H9 (cell line): ENCODE results near the gene INSR. TPM values are rescaled to one million over a fixed set of nuclear protein-coding genes. Genes with fewer than 3 reads are reported as not detected.

Source experiments
- DNase-seq: peaks from one replicate; pipeline ENCODE4 v3.0.0-alpha.2; 2017
- H2AFZ ChIP-seq: one replicate; pipeline ENCODE4 v1.6.1; 2013; ENCODE audit warnings: mild to moderate bottlenecking, low read length, control low read depth, moderate library complexity
- H2AK5ac ChIP-seq: 2 replicates; pipeline ENCODE4 v1.6.1; 2013; ENCODE audit warnings: low read length, control low read depth, mixed read lengths; ENCODE audit not compliant: insufficient read length
- H2BK120ac ChIP-seq: one replicate; pipeline ENCODE4 v1.6.1; 2013; ENCODE audit warnings: low read depth, mild to moderate bottlenecking, low read length, control low read depth, inconsistent platforms; ENCODE audit not compliant: poor library complexity, severe bottlenecking
- H2BK12ac ChIP-seq: 2 replicates; pipeline ENCODE4 v1.6.1; 2013; ENCODE audit warnings: low read length, control low read depth, mixed read lengths, low read depth; ENCODE audit not compliant: insufficient read length
- H2BK15ac ChIP-seq: 2 replicates; pipeline ENCODE4 v1.6.1; 2013; ENCODE audit warnings: low read depth, low read length, control low read depth
- H2BK20ac ChIP-seq: one replicate; pipeline ENCODE4 v1.6.1; 2013; ENCODE audit warnings: low read depth, mild to moderate bottlenecking, low read length, control low read depth, inconsistent platforms; ENCODE audit not compliant: poor library complexity, severe bottlenecking
- H2BK5ac ChIP-seq: 2 replicates; pipeline ENCODE4 v1.6.1; 2013; ENCODE audit warnings: low read length, control low read depth, mixed read lengths; ENCODE audit not compliant: insufficient read length
- H3K14ac ChIP-seq: 2 replicates; pipeline ENCODE4 v1.6.1; 2013; ENCODE audit warnings: low read length, control low read depth; ENCODE audit not compliant: insufficient read depth
- H3K18ac ChIP-seq: 2 replicates; pipeline ENCODE4 v1.6.1; 2013; ENCODE audit warnings: low read depth, mild to moderate bottlenecking, mixed read lengths, low read length, control low read depth; ENCODE audit not compliant: insufficient read length
- H3K23ac ChIP-seq: 2 replicates; pipeline ENCODE4 v1.6.1; 2013; ENCODE audit warnings: low read length, control low read depth, mixed read lengths, low read depth; ENCODE audit not compliant: insufficient read length
- H3K23me2 ChIP-seq: 2 replicates; pipeline ENCODE4 v1.6.1; 2013; ENCODE audit warnings: low read depth, mild to moderate bottlenecking, mixed read lengths, low read length, control low read depth; ENCODE audit not compliant: insufficient read length, poor library complexity, severe bottlenecking
- H3K27ac ChIP-seq: 2 replicates; pipeline ENCODE4 v1.5.1; 2013; ENCODE audit warnings: low read length, control low read depth, mixed read lengths, low read depth; ENCODE audit not compliant: insufficient read length
- H3K27me3 ChIP-seq: 2 replicates; pipeline ENCODE4 v1.6.1; 2013; ENCODE audit warnings: low read length, control low read depth, inconsistent platforms; ENCODE audit not compliant: insufficient read depth
- H3K4ac ChIP-seq: 2 replicates; pipeline ENCODE4 v1.6.1; 2013; ENCODE audit warnings: low read depth, mild to moderate bottlenecking, control low read depth, inconsistent platforms, low read length, moderate library complexity
- H3K4me1 ChIP-seq: 2 replicates; pipeline ENCODE4 v1.6.1; 2013; ENCODE audit warnings: low read length, control low read depth, inconsistent platforms; ENCODE audit not compliant: insufficient read depth
- H3K4me2 ChIP-seq: 2 replicates; pipeline ENCODE4 v1.6.1; 2013; ENCODE audit warnings: low read length, control low read depth, mixed read lengths; ENCODE audit not compliant: insufficient read length, insufficient read depth
- H3K56ac ChIP-seq: 2 replicates; pipeline ENCODE4 v1.6.1; 2013; ENCODE audit warnings: low read depth, mild to moderate bottlenecking, mixed read lengths, low read length, control low read depth; ENCODE audit not compliant: insufficient read length
- H3K79me1 ChIP-seq: 2 replicates; pipeline ENCODE4 v1.6.1; 2013; ENCODE audit warnings: low read depth, mild to moderate bottlenecking, moderate library complexity, low read length, control low read depth, inconsistent platforms; ENCODE audit not compliant: insufficient read depth, poor library complexity, severe bottlenecking
- H3K79me2 ChIP-seq: 2 replicates; pipeline ENCODE4 v1.6.1; 2013; ENCODE audit warnings: low read length, control low read depth, inconsistent platforms; ENCODE audit not compliant: insufficient read depth
- H3K9ac ChIP-seq: 2 replicates; pipeline ENCODE4 v1.6.1; 2013; ENCODE audit warnings: low read length, control low read depth, mixed read lengths; ENCODE audit not compliant: insufficient read length; ENCODE audit errors: extremely low read depth
- H3K9me3 ChIP-seq: one replicate; pipeline ENCODE4 v1.6.1; 2013; ENCODE audit warnings: low read depth, low read length, inconsistent platforms; ENCODE audit not compliant: control insufficient read depth
- H3T11ph ChIP-seq: one replicate; pipeline ENCODE4 v1.6.1; 2013; ENCODE audit warnings: mild to moderate bottlenecking, low read length, control low read depth, inconsistent platforms
- H4K20me1 ChIP-seq: one replicate; pipeline ENCODE4 v1.6.1; 2013; ENCODE audit not compliant: control insufficient read depth, insufficient read length, insufficient read depth
- H4K5ac ChIP-seq: 2 replicates; pipeline ENCODE4 v1.6.1; 2013; ENCODE audit warnings: low read depth, mild to moderate bottlenecking, mixed read lengths, low read length, control low read depth; ENCODE audit not compliant: insufficient read length
- H4K8ac ChIP-seq: replicated peaks from 2 replicates; pipeline ENCODE4 v1.6.1; 2013; ENCODE audit warnings: low read length, control low read depth, mixed read lengths, low read depth; ENCODE audit not compliant: insufficient read length
- H4K91ac ChIP-seq: 2 replicates; pipeline ENCODE4 v1.6.1; 2013; ENCODE audit warnings: low read depth, mild to moderate bottlenecking, moderate library complexity, mixed read lengths, low read length, control low read depth; ENCODE audit not compliant: insufficient read length
- H3K27ac Mint-ChIP-seq, 3 experiments: 2 replicates in 2 of 3; 3 replicates in 1 of 3; pipeline ENCODE4 v1.8.0; 2020 to 2021; ENCODE audit warnings: mixed read lengths in 3 of 3, mild to moderate bottlenecking in 1 of 3, moderate library complexity in 1 of 3
- H3K27me3 Mint-ChIP-seq: 2 replicates; pipeline ENCODE4 v1.8.0; 2021; ENCODE audit warnings: low read depth, mild to moderate bottlenecking, moderate library complexity, mixed read lengths
- H3K36me3 Mint-ChIP-seq, 3 experiments: 2 replicates in 2 of 3; 3 replicates in 1 of 3; pipeline ENCODE4 v1.8.0; 2020 to 2021; ENCODE audit warnings: low read depth in 3 of 3, mixed read lengths in 3 of 3; ENCODE audit not compliant: insufficient read depth in 1 of 3
- H3K4me1 Mint-ChIP-seq, 2 experiments: 2 replicates each; pipeline ENCODE4 v1.8.0; 2020; ENCODE audit warnings: mixed read lengths in 2 of 2
- H3K4me3 Mint-ChIP-seq, 2 experiments: 2 replicates in 1 of 2; 3 replicates in 1 of 2; pipeline ENCODE4 v1.8.0; 2020 to 2021; ENCODE audit warnings: mild to moderate bottlenecking in 2 of 2, mixed read lengths in 2 of 2, moderate library complexity in 1 of 2
- H3K9me3 Mint-ChIP-seq, 2 experiments: 2 replicates in 1 of 2; 3 replicates in 1 of 2; pipeline ENCODE4 v1.8.0; 2020; ENCODE audit warnings: mild to moderate bottlenecking in 2 of 2, mixed read lengths in 2 of 2, moderate library complexity in 1 of 2
- CTCF ChIP-seq: fragments of 200-600 bp; sonication (generic); conservative IDR thresholded peaks from 3 replicates; pipeline ENCODE4 v1.8.0; 2021; ENCODE audit warnings: antibody characterized with exemption, mild to moderate bottlenecking
- WGBS: extraction: QIAGEN DNeasy Blood & Tissue Kit; methylation state at CpG from one replicate; pipeline ENCODE4 v1.1.7; 2013; ENCODE audit warnings: missing lambda C conversion rate, low lambda C conversion rate, mixed read lengths; ENCODE audit not compliant: insufficient read length; ENCODE audit errors: extremely low coverage; 5-methylcytosine and 5-hydroxymethylcytosine counted together
- total RNA-seq: library from RNA; stranded (reverse); gene quantifications from 2 replicates; pipeline ENCODE4 v1.2.1, GENCODE V29; 2021

Gene INSR
- total RNA-seq, 1 experiment from 2014 or later = 39.8 TPM

GRCh38 chr19:7301525-7301924, 7.3 kb upstream of the INSR start:
- no CpG with 5 or more reads among the region's 5 CpGs for WGBS
- Histone ChIP-seq H3K56ac (no peak overlapping the region), H4K20me1 (no peaks in the 10 kb centered on the region), H3K9me3 (no peaks in the 10 kb centered on the region), H3K23ac (no peak overlapping the region), H3K27ac (no peak overlapping the region), H3K9ac (no peak overlapping the region), H2BK15ac (no peak overlapping the region), H3K18ac (no peak overlapping the region), H4K5ac (no peak overlapping the region), H4K8ac (no peak overlapping the region), H2BK20ac (no peak overlapping the region), H2BK12ac (no peak overlapping the region), H3K27me3 (no peaks in the 10 kb centered on the region), H3K23me2 (no peaks in the 10 kb centered on the region), H2AK5ac (no peak overlapping the region), H3T11ph (no peak overlapping the region), H3K14ac (no peak overlapping the region), H4K91ac (no peak overlapping the region), H2BK120ac (no peak overlapping the region), H2BK5ac (no peak overlapping the region), H3K4me2 (no peak overlapping the region), H3K79me1 (no peaks in the 10 kb centered on the region), H3K79me2 (no peaks in the 10 kb centered on the region), H3K4me1 (no peaks in the 10 kb centered on the region), H2AFZ (no peak overlapping the region), H3K4ac (no peak overlapping the region)
- Mint-ChIP-seq H3K4me1 (0 out of 4 replicates have a peak, but pooled peaks cover 0 to 3% of the 10 kb centered on the region in 2 experiments), H3K27ac (no peak overlapping the region), H3K36me3 (no peaks in the 10 kb centered on the region), H3K27me3 (peaks cover 15% of the 10 kb centered on the region), H3K4me3 (no peak overlapping the region), H3K9me3 (0 out of 5 replicates have a peak, but pooled peaks cover 0 to 3% of the 10 kb centered on the region in 2 experiments)
- DNase-seq = no peak
- TF ChIP-seq CTCF = no peak
